Measurements from ENCODE around the gene LAMA3. TPM values are rescaled to one million over a fixed set of nuclear protein-coding genes. Genes with fewer than 3 reads are reported as not detected.

Gene LAMA3
- total RNA-seq, 4 donors from 2014 or later = 46.5 to 75.4 (median 57.4) TPM

- no peak for DNase-seq
- no peaks in the 10 kb centered on the region for H3K4me1 ChIP-seq
- intact Hi-C loops (cut with DNase I; ENCODE audit: low total_unique reads) = no loop called here
- no peak overlapping the region for H3K27ac ChIP-seq
- TF ChIP-seq CTCF (IDR thresholded peaks at IDR 0.05) (no peak), POLR2A (IDR thresholded peaks at IDR 0.05) (no peak)
- no peak overlapping the region for H3K4me3 ChIP-seq
- H3K27me3 ChIP-seq = no peaks in the 10 kb centered on the region
- no peaks in the 10 kb centered on the region for H3K9me3 ChIP-seq
- no peaks in the 10 kb centered on the region for H3K36me3 ChIP-seq
Measured at GRCh38 chr18:23932385-23933067, 243.3 kb downstream of the LAMA3 start.

- no peak for TF ChIP-seq CTCF (IDR thresholded peaks at IDR 0.05)
- TF ChIP-seq POLR2A (IDR thresholded peaks at IDR 0.05) = no peak
- Histone ChIP-seq H3K4me1 (no peaks in the 10 kb centered on the region), H3K36me3 (no peaks in the 10 kb centered on the region), H3K4me3 (no peak overlapping the region), H3K9me3 (no peaks in the 10 kb centered on the region), H3K27me3 (no peaks in the 10 kb centered on the region), H3K27ac (no peak overlapping the region)
- DNase-seq = no peak
- intact Hi-C loops (cut with DNase I; ENCODE audit: low total_unique reads) = no loop called here
Measured at GRCh38 chr18:23933407-23933806, 244.2 kb downstream of the LAMA3 start.

- Histone ChIP-seq H3K4me3 (no peak overlapping the region), H3K27ac (no peak overlapping the region), H3K9me3 (no peaks in the 10 kb centered on the region), H3K27me3 (no peaks in the 10 kb centered on the region), H3K4me1 (no peaks in the 10 kb centered on the region), H3K36me3 (no peaks in the 10 kb centered on the region)
- intact Hi-C loops (cut with DNase I; ENCODE audit: low total_unique reads) = no loop called here
- DNase-seq = no peak
- no peak for TF ChIP-seq POLR2A (IDR thresholded peaks at IDR 0.05)
- no peak for TF ChIP-seq CTCF (IDR thresholded peaks at IDR 0.05)
Measured at GRCh38 chr18:23934252-23934651, 245.0 kb downstream of the LAMA3 start.

- no peaks in the 10 kb centered on the region for H3K4me1 ChIP-seq
- intact Hi-C loops (cut with DNase I; ENCODE audit: low total_unique reads) = no loop called here
- no peak for TF ChIP-seq CTCF (IDR thresholded peaks at IDR 0.05)
- TF ChIP-seq POLR2A (IDR thresholded peaks at IDR 0.05) = no peak
- H3K9me3 ChIP-seq = no peaks in the 10 kb centered on the region
- H3K4me3 ChIP-seq = no peak overlapping the region
- no peak overlapping the region for H3K27ac ChIP-seq
- no peaks in the 10 kb centered on the region for H3K27me3 ChIP-seq
- no peaks in the 10 kb centered on the region for H3K36me3 ChIP-seq
- DNase-seq = no peak
Measured at GRCh38 chr18:23934863-23935262, 245.6 kb downstream of the LAMA3 start.

GRCh38 chr18:23935804-23936203 lies 246.6 kb downstream of the LAMA3 start:
- Histone ChIP-seq H3K9me3 (no peaks in the 10 kb centered on the region), H3K4me3 (no peak overlapping the region), H3K36me3 (no peaks in the 10 kb centered on the region), H3K27me3 (no peaks in the 10 kb centered on the region), H3K4me1 (no peaks in the 10 kb centered on the region), H3K27ac (no peak overlapping the region)
- no peak for TF ChIP-seq POLR2A (IDR thresholded peaks at IDR 0.05)
- TF ChIP-seq CTCF (IDR thresholded peaks at IDR 0.05) = no peak
- DNase-seq = no peak
- intact Hi-C loops (cut with DNase I; ENCODE audit: low total_unique reads) = no loop called here
